Raji (cell line): Measurements from ENCODE around the gene RCOR1.

Experiments
- POLR2A ChIP-seq: IDR thresholded peaks from 2 replicates; pipeline ENCODE4 v1.6.1; 2011; ENCODE audit warnings: low read depth, low read length, control low read depth; ENCODE audit not compliant: insufficient read depth

Gene RCOR1

DNA sequence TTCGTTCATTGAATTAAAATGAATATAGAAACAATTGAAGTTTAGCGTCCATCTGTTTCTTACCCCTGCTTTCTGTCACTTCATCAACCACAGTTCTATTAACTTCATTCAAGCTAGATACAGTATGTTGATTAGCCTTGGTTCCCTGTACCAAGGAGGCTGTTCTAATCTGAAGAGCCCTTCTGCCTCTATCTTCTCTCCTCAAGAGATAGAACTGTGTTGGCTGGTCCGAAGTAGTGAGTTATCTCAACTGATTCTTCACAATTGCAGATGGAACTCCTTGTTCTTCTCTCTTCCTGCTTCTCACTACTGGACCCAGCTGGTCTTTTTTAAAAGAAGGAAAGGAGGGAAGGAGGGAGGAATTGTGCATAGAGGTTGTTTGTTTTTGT is 102.7 kb downstream of the RCOR1 start:
- TF ChIP-seq POLR2A, result no peak

DNA sequence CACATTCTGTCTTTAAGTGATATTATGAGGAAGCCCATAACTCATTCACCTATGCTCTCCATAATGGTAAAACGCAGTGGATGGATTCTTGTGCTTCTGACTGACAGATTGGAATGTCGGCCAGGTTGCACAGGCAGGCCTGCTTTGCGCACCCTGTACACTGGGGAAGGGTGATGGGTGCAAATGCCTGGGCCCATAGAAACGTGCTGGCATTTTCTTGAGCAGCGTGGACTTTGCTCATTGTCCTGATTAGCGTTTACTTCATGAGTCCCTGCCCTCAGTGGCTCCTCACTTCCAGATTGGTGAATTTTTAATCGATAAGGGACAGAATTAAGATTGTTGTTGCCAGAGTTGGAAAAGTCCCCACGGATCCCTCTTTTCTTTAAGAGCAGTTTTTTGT is 103.9 kb downstream of the RCOR1 start:
- no peak for TF ChIP-seq POLR2A

DNA sequence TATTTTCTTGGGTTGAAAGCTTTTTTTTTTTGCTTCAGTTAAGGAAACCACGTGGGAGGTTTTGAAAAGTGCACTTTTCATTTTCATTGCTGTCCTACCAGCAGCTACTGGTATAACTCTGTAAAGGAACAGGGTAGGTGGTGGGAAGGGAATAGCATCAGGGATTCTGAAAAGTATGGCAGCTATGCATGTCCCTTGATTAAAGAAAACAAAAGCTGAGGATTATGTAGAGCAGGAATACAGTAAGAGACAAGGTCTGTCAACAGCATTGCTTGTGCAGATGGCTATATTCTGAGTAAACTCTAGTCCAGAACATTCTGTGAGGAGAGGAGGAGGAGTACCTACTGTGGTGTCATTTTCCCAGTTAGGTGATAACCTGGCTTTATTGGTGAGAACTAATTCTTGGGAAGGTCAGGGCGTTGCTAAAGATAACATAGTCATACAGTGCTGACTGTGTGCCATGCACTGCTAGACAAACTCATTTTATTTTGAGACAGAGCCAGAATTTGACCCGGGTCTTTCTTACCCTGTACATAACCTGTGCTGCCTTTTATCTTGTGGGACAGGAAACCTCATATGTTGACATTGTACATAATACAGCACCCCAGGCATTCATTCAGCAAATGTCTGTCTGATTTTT is 104.5 kb downstream of the RCOR1 start:
- TF ChIP-seq POLR2A, result no peak

DNA sequence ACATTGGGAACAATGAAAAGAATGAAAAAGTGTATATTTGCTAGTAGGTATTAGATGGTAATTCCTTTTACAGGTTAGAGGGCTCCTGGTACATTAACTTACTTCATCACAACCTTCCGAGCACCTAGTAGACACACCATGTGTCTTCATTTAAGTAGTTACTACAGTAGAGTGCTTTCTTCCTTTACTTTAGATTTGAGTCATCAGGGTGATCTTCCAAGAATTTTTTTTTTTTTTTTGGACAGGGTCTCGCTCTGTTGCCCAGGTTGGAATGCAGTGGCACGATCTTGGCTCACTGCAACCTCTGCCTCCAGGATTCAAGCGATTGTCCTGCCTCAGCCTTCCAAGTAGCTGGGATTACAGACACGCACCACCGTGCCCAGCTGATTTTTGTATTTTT is 105.1 kb downstream of the RCOR1 start:
- no peak for TF ChIP-seq POLR2A

DNA sequence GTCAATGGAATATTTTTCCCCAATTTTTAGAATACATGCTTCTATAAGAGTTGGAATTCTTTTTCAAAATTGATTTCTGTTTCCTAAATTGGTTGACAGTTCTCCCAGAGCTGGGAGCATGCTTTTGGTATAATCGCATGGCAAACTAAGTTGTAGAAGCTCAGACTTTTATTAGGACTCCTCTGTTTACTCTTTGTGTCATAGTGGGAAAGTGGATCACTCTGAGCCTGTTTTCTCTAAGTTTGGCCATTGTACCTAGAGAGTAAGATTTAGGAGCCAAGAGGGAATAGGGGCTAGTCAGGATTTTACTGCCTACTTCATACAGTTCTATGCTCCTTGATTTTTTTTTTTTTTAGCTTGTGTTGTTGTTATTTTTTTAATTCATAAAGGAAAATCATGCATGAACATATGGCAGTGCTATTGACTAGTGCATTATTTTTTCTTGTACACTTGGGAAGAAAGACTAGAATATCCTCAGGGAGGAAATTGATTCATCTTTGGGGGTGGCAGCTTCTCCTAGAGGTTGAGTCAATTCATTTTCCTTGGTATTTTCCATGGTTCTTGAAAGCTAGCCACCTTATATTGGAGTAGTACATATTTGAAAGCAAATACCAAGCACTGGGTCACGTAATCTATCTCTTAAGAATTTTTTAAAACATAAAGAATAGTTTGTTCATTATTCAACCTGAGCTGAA is 107.1 kb downstream of the RCOR1 start:
- no peak for TF ChIP-seq POLR2A

DNA sequence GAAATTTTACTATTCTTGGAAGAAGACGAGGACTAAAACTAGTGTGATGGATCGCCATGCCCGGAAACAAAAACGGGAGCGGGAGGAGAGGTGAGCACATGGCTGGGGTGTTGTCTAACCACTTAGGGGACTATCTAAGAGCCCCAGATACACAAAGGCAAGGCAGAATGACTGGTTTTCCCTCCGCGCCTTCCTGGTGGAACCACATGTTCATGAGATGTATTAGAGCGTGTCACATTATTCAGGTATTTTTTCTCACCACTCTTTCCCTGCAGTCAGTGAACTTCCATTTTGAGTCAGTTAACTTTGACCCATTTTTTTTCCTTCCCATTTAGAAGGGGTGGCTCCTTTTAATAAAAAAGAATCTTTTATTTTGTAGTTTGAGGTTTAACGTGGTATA is 116.0 kb downstream of the RCOR1 start:
- no peak for TF ChIP-seq POLR2A

DNA sequence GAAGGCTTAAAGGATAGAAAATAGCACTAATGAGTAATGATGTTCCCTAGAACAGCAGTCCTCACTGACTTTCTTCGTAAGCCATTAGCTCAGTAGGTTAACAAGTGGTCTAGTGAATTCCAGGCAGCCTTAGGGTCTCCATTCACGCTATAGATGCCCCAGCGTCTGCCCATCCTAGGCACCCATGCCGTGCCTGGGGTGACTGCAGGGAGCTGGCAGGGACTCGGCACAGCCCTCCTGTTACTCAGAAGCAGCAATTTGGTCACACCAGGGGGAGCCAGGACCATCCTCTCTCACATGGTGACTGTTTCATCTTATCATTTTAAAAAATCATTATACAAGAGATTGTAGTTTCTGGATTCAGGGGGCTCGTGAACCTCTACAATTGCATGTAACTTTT is 118.8 kb downstream of the RCOR1 start:
- TF ChIP-seq POLR2A, result no peak

DNA sequence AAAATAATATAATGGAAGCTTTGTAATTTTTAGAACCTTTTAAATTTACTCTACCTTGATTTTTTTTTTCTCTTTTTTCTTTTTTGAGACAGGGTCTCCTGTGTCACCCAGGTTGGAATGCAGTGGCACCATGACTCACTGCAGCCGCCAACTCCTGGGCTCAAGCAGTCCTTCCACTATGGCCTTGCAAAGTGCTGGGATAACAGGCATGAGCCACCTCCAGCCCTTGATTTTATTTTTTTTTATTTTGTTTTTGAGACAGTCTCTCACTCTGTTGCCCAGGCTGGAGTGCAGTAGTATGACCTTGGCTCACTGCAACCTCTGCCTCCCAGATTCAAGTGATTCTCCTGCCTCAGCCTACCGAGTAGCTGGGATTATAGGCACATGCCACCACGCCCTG is 119.5 kb downstream of the RCOR1 start:
- TF ChIP-seq POLR2A, result no peak

DNA sequence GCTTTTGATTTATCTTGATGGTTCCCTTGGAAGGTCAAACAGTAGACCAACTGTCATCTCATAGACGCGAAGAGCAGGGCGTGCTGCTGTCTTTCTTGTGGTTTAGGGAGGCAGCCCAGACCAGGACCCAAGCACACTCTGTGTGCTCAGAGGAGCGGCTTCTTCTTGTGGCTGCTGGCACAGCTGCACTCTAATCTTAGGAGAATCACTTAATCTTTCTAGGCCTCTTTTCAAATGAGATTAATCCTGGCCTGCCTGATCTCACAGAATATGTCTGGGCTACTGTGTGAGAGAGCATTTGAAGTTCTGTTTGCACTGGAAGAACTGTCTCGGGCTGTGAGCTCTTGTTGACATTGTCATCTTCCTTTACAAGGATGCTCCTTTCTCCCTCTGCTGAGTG is 124.8 kb downstream of the RCOR1 start:
- TF ChIP-seq POLR2A, result no peak

DNA sequence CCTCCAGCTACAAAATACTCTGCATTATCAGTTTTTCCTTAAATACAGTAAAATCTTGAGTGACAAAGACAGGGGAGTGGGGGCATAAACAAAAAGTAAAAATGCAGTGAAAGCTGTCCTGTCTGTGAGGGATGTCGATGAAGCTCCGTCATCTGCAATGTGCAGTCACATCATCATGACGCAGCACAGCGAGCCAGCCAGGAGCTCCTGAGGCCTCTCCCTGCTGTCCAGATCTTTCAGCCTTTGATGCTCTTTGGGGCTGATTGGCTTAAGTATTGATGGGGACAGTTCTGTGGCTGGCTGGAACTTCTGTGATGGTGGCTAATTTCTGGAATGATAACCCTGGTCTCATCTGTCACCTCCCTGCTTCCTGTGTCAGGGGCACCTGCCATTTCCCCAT is 130.2 kb downstream of the RCOR1 start:
- no peak for TF ChIP-seq POLR2A

DNA sequence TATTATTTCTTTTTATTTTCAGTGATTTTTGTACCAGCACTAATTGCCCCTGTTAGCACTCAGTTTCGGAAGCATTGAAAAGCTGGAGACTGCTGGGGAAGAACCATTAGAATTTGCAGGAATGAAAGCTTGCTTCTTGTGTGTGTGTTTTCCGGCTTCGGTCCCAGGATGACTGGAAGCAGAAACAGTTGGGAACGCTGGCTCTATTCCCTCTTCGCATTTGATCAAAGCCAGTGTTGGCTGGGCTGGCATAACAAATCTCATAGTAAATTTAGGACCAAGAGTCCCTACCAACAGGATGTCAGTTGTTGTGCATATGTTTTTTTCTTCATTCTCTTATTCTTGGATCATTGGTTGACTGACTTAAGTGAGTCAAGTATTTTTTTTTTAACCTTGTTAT is 131.2 kb downstream of the RCOR1 start:
- TF ChIP-seq POLR2A, result no peak

DNA sequence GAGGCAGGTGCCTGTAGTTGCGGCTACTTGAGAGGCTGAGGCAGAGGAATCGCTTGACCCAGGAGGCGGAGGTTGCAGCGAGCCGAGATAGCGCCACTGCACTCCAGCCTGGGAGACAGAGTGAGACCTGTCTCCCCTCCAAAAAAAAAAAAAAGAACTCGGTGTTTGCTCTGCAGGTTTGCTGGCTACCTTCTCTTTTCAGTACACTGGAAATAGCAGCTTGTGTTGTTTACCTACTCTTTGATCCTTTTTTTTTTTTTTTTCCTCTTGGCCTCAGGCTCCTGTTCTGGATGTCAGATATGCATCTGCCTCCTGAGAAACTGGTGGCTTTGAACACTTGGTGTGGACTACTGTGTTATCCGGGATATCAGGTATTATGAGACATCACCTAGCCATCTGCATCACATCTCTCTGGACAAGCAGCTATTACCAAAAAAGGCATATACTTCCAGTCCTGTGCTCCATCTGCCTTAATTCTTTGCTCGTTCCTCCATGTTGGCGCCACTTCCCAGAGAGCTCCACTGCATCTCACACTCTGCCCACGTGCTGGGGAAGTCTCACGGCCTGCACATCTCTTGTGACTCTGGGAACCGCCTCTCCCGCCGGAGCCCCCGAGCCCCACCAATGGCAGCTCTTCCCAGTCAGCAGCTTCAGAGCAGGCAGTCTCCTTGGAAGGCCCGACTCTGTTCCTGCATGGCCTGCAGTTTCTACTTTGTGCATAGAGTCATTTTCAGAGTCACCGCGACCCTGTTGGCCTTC is 133.9 kb downstream of the RCOR1 start:
- TF ChIP-seq POLR2A, result no peak

DNA sequence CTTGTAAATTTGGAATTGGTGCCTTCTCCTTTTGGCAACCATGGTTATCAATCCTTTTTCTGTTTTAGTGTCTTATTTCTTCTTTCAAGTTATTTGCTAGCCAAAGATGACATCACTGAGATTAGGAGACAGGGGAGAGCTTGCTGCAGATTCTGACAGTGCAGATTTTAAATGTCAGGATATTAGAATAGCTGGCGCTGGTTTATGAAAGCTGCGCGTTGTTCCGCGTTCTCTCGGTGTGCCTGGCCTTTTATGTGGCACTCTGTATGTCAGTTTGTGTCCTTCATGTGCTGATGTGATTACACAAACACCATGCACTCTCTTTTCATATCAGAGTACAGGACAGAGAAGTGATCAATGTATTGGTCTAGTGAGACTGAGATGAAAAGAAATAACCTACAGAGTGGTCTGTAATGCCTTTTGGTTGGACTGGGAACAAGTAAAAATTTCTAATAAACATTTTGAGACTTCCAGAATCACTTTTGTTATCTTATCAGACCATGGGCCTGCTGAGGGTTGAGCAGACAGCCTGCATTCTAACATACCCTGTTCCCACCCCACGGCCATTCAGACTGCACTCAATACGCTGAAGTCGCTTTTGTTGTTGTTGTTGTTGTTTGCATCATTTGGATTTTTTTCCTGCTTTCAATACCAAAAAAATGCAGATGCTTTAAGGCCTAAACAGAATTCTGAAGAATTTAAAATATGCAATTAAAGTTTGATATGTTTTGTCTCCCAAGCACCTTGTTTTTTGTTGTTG is 135.1 kb downstream of the RCOR1 start:
- TF ChIP-seq POLR2A, result no peak

DNA sequence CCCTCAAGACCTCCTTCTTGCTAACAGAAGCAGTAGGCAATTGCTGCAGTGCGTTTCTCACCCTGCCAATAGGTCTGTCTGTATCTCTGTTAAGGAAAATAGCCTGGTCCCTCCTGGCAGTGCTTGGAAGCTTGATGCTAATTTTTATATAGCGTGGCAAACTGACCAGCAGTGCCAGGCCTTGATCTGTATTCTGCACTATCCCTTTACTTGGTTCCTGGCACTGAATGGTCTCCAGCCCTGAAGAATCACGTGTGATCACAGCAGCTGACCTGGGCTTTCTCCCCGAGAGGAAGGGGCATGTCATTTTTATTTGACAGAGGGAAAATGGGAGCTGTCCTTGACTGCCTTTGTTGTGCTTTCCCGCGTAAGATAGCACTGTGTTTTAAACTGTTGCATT is 136.1 kb downstream of the RCOR1 start:
- no peak for TF ChIP-seq POLR2A

DNA sequence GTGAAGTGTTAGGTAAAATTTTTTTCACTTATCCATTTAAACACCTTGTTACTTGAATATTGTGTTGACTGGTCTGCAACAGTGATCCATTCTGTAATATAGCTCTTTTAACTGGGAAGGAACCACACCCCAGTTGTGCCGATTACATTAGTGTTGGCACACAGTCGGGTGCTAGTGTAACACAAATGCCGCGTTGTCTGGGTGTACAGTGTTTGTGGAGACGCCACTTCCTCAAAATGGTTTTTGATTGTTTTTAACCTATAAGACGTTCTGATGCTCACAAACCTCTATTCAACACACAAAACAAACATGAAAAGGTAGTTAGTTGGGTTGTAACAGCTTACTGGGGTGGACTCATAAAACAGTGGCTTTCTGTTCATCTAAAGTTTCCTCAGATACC is 136.8 kb downstream of the RCOR1 start:
- TF ChIP-seq POLR2A, result no peak
